Measurements from ENCODE around the gene NRP1. TPM values are rescaled to one million over a fixed set of nuclear protein-coding genes. Genes with fewer than 3 reads are reported as not detected.

Gene NRP1
- polyA plus RNA-seq, 2 of the 4 experiments (the other 2 are of a cell fraction), result 121 to 259 TPM

GRCh38 chr10:33240931-33241330 lies 93.5 kb downstream of the NRP1 start:
- peaks cover 90% of the 10 kb centered on the region for H3K4me1 ChIP-seq
- ChIA-PET POLR2A (no interaction called here), CTCF (interaction anchor here (0.6 to 2.1 kb wide), 8 partner anchors 9 to 231 kb away, joined by 3 to 10 read pairs (median 3); no protein-coding TSS in a partner anchor)
- no peak overlapping the region for H3K4me3 ChIP-seq
- ATAC-seq (no peak), DNase-seq (ENCODE audit: low read depth in 1 of 2, low spot score in 1 of 2) (no peak), FAIRE-seq (no peak)
- 58% methylated on average over 2 of the region's 2 CpGs for WGBS (ENCODE audit: missing lambda C conversion rate)
- peak overlapping the region; percentile 91 to 92 for H3K27ac ChIP-seq
- TF ChIP-seq HES2 (IDR thresholded peaks at IDR 0.05) (no peak), HEYL (CRISPR knock-in tag; IDR thresholded peaks at IDR 0.05) (no peak)
- peak overlapping the region; percentile 74 for H3K4me2 ChIP-seq
- H3K9me3 ChIP-seq, result no peaks in the 10 kb centered on the region

- Histone ChIP-seq H3K27ac (peak overlapping the region; percentile 91 to 92), H3K4me1 (peaks cover 91% of the 10 kb centered on the region)
- CTCF ChIA-PET, result interaction anchor here (0.6 to 2.1 kb wide), 9 partner anchors 10 to 230 kb away, joined by 3 to 10 read pairs (median 3); no protein-coding TSS in a partner anchor
Measured at GRCh38 chr10:33240258-33240657, 94.2 kb downstream of the NRP1 start.

GRCh38 chr10:33239257-33239656 lies 95.2 kb downstream of the NRP1 start:
- peak overlapping the region; percentile 4; the same call in 1 of the 3 replicates for H3K4me3 ChIP-seq
- H3K4me2 ChIP-seq, result peak overlapping the region; percentile 74
- TF ChIP-seq ZNF302 (CRISPR knock-in tag; IDR thresholded peaks at IDR 0.05) (no peak), E2F6 (IDR thresholded peaks at IDR 0.05; ENCODE audit: borderline replicate concordance, low read depth) (no peak), PHF8 (IDR thresholded peaks at IDR 0.05; ENCODE audit: borderline replicate concordance, low read depth) (no peak), HEYL (CRISPR knock-in tag; IDR thresholded peaks at IDR 0.05) (no peak), HOXB5 (CRISPR knock-in tag; IDR thresholded peaks at IDR 0.05) (no peak), MAZ (IDR thresholded peaks at IDR 0.05; ENCODE audit: borderline replicate concordance, low read depth, low read length) (no peak), GATA3 (IDR thresholded peaks at IDR 0.05; ENCODE audit: borderline replicate concordance) (no peak), ZFP36 (IDR thresholded peaks at IDR 0.05; ENCODE audit: borderline replicate concordance, partially characterized antibody) (no peak), HMGXB4 (CRISPR knock-in tag; IDR thresholded peaks at IDR 0.05; ENCODE audit: borderline replicate concordance) (no peak), CEBPB (IDR thresholded peaks at IDR 0.05) (no peak), KDM5A (IDR thresholded peaks at IDR 0.05) (no peak), MAX (IDR thresholded peaks at IDR 0.05) (no peak), POLR2A (IDR thresholded peaks at IDR 0.05; ENCODE audit: low read length) (no peak), NFE2L2 (conservative IDR thresholded peaks at IDR 0.05; ENCODE audit: low read length) (no peak)
- CTCF ChIA-PET, result interaction anchor here (0.7 to 2.1 kb wide), 4 partner anchors 8 to 46 kb away, joined by 3 to 10 read pairs (median 3); no protein-coding TSS in a partner anchor
- peaks cover 90% of the 10 kb centered on the region for H3K4me1 ChIP-seq
- WGBS (ENCODE audit: missing lambda C conversion rate), result 20% methylated on average over 2 of the region's 2 CpGs
- no peaks in the 10 kb centered on the region for H3K9me3 ChIP-seq
- POLR2A ChIA-PET, result interaction anchor here (2.6 kb wide), 1 partner anchor 34 kb away, joined by 10 read pairs; no protein-coding TSS in a partner anchor
- ATAC-seq, result no peak
- no peak for FAIRE-seq
- peak overlapping the region; percentile 91 to 92 for H3K27ac ChIP-seq
- no peak for DNase-seq (ENCODE audit: low read depth in 1 of 2, low spot score in 1 of 2)

More at GRCh38 chr10:33240258-33240657, 94.2 kb downstream of the NRP1 start:
- no peak overlapping the region for H3K4me3 ChIP-seq
- 53% methylated on average over 2 of the region's 2 CpGs for WGBS (ENCODE audit: missing lambda C conversion rate)
- POLR2A ChIA-PET, result interaction anchor here (2.6 kb wide), 1 partner anchor 33 kb away, joined by 10 read pairs; no protein-coding TSS in a partner anchor
- DNase-seq (ENCODE audit: low read depth in 1 of 2, low spot score in 1 of 2), result no peak
- ATAC-seq, result no peak
- FAIRE-seq, result no peak
- no peak for TF ChIP-seq GATA3 (IDR thresholded peaks at IDR 0.05; ENCODE audit: borderline replicate concordance)
- TF ChIP-seq MAZ (IDR thresholded peaks at IDR 0.05; ENCODE audit: borderline replicate concordance, low read depth, low read length), result no peak
- TF ChIP-seq TFCP2L1 (CRISPR knock-in tag; IDR thresholded peaks at IDR 0.05), result no peak
- H3K9me3 ChIP-seq, result no peaks in the 10 kb centered on the region
- H3K4me2 ChIP-seq, result peak overlapping the region; percentile 74

- H3K4me3 ChIP-seq, result peak overlapping the region; percentile 4; the same call in 1 of the 3 replicates
- H3K4me1 ChIP-seq, result peaks cover 88% of the 10 kb centered on the region
- no peaks in the 10 kb centered on the region for H3K9me3 ChIP-seq
- POLR2A ChIA-PET, result interaction anchor here (0.7 to 2.6 kb wide), 2 partner anchors 22 to 35 kb away, joined by 3 to 10 read pairs; no protein-coding TSS in a partner anchor
- ATAC-seq (peak; percentile 66 to 78), DNase-seq (ENCODE audit: low read depth in 1 of 2, low spot score in 1 of 2) (peak; percentile 21 to 82), FAIRE-seq (peak; percentile 36)
- peak overlapping the region; percentile 74 for H3K4me2 ChIP-seq
- WGBS (ENCODE audit: missing lambda C conversion rate), result 0% methylated on average over 3 of the region's 3 CpGs
- peak overlapping the region; percentile 91 to 92 for H3K27ac ChIP-seq
- CTCF ChIA-PET, result interaction anchor here (0.6 to 2.1 kb wide), 7 partner anchors 9 to 52 kb away, joined by 3 to 7 read pairs (median 3); no protein-coding TSS in a partner anchor
- TF ChIP-seq ESRRA (IDR thresholded peaks at IDR 0.05; ENCODE audit: borderline replicate concordance, low read length), result no peak
- TF ChIP-seq RNF2 (IDR thresholded peaks at IDR 0.05; ENCODE audit: borderline replicate concordance, low read depth), result no peak
- TF ChIP-seq KDM1A (IDR thresholded peaks at IDR 0.05; ENCODE audit: low read depth), result no peak
- 0 out of 2 replicates have a peak, but pooled peaks have one; percentile 7 for TF ChIP-seq JUNB (IDR thresholded peaks at IDR 0.05)
- no peak for TF ChIP-seq E2F6 (IDR thresholded peaks at IDR 0.05; ENCODE audit: borderline replicate concordance, low read depth)
- no peak for TF ChIP-seq HEYL (CRISPR knock-in tag; IDR thresholded peaks at IDR 0.05)
- TF ChIP-seq FOXS1 (CRISPR knock-in tag; IDR thresholded peaks at IDR 0.05), result peak; percentile 79; the same call in 1 of the 2 replicates
- peak; percentile 75 for TF ChIP-seq ATOH8 (CRISPR knock-in tag; IDR thresholded peaks at IDR 0.05; ENCODE audit: low read depth)
- TF ChIP-seq RFX5 (IDR thresholded peaks at IDR 0.05), result no peak
- TF ChIP-seq POLR2A (IDR thresholded peaks at IDR 0.05; ENCODE audit: low read length), result no peak
- TF ChIP-seq FOSL2 (IDR thresholded peaks at IDR 0.05), result 0 out of 2 replicates have a peak, but pooled peaks have one; percentile 29
- TF ChIP-seq FOSL2 (CRISPR knock-in tag; IDR thresholded peaks at IDR 0.05), result peak; percentile 66
Measured at GRCh38 chr10:33238643-33239042, 95.8 kb downstream of the NRP1 start.
